ENCODE measurements around the gene SMG5.

SMG5 gene

DNA sequence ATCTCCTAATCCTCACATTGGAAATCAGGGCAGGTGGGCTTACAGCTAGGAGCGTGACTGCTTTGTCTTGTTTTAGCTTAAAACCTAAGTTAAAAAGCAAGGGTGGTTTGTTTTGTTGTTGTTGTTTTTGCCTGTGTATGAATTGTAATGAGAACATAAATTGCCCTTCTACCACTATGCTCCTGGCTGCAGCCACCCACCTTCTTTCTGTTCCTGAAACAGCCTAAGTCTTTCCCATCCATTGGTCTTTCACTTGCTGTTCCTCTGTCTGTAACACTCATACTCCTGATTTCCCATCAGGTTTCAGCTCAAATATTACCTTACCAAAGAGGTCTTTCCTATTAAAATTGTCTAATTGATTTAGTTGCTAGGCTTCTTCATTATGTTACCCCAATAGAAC lies 896 bp upstream of the SMG5 start:
- Histone ChIP-seq H3K27me3 (ENCODE audit: control insufficient read depth in 2 of 2, insufficient read depth in 2 of 2, low read length in 2 of 2) (no peaks in the 10 kb centered on the region), H3K9me3 (ENCODE audit: control insufficient read depth in 2 of 2, low read length in 2 of 2) (no peaks in the 10 kb centered on the region), H3K4me3 (ENCODE audit: low read length in 2 of 2) (peak overlapping the region; percentile 95 to 99), H3K9ac (ENCODE audit: low read depth in 1 of 2, low read length in 2 of 2) (peak overlapping the region; percentile 89 to 90), H3K36me3 (ENCODE audit: control insufficient read depth in 2 of 2, insufficient read depth in 2 of 2, low read length in 2 of 2) (peaks cover 5 to 14% of the 10 kb centered on the region in 2 donors), H3K4me1 (ENCODE audit: control insufficient read depth in 2 of 2, insufficient read depth in 2 of 2, low read length in 2 of 2) (peaks cover 24 to 29% of the 10 kb centered on the region in 2 donors), H3K27ac (ENCODE audit: low read depth in 2 of 2, low read length in 2 of 2) (no peak overlapping the region)

DNA sequence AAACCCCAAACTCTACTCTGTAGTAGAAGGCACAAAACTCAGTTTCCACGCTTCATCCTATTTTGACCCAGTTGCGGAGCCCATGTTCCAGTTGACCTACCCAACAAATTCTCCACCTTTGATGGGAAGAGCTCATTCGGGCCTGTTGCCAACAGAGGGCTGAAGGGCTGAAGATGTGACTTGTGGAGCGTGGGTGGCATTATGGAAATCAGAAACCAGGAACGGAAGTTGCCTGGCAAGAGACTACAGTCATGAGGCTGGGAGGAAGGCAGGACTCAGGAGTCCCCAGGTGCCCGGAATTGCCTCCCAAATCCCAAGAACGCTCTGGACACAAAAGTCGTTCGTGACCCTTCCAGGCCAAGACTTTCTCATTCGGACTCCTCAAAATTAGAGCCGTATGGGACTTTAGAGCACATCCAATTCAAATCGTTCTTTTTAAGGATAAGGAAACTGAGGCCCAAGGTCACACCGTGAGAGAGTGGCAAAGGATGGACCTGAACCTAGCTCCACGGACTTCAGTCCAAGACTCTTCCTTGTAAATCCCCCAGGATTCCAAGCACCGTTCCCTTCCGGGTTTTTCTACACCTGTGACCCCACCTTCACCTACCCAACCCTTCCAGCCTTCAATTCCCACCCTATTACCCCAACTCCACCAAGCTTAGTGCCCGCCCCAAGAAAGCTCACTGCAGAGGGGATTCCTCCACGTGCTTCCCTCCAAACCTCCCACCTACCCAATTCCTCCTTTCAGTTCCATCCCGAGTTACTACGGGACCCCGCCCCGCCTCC lies 739 bp downstream of the SMG5 start:
- Histone ChIP-seq H3K27ac (ENCODE audit: low read depth in 2 of 2, low read length in 2 of 2) (peak overlapping the region; percentile 89 to 92), H3K4me3 (ENCODE audit: low read length in 2 of 2) (peak overlapping the region; percentile 95 to 99), H3K9ac (ENCODE audit: low read depth in 1 of 2, low read length in 2 of 2) (peak overlapping the region; percentile 89 to 90), H3K9me3 (ENCODE audit: control insufficient read depth in 2 of 2, low read length in 2 of 2) (no peaks in the 10 kb centered on the region), H3K27me3 (ENCODE audit: control insufficient read depth in 2 of 2, insufficient read depth in 2 of 2, low read length in 2 of 2) (no peaks in the 10 kb centered on the region), H3K4me1 (ENCODE audit: control insufficient read depth in 2 of 2, insufficient read depth in 2 of 2, low read length in 2 of 2) (peaks cover 24 to 29% of the 10 kb centered on the region in 2 donors), H3K36me3 (ENCODE audit: control insufficient read depth in 2 of 2, insufficient read depth in 2 of 2, low read length in 2 of 2) (peaks cover 18 to 25% of the 10 kb centered on the region in 2 donors)

DNA sequence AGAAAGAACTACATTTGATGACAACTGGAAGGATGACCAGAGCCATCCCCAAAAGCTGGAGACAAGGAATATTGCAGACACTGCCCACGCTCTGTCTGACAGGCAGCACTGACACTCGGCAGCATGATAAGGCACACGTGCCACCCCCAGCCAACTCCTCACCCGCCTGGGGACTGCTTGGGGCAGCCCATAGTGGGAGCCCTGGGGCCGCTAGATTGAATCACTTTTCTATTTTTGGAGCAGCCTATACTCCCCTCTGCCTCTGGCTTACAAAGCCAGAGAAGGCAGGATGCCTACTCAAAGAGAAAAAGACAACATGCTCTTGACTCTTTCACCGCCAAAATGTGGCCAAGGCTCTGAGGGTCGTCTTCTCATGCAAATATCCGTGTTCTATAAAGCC lies 1.3 kb downstream of the SMG5 start:
- Histone ChIP-seq H3K4me1 (ENCODE audit: control insufficient read depth in 2 of 2, insufficient read depth in 2 of 2, low read length in 2 of 2) (peaks cover 24 to 29% of the 10 kb centered on the region in 2 donors), H3K4me3 (ENCODE audit: low read length in 2 of 2) (peak overlapping the region; percentile 95 to 99), H3K9me3 (ENCODE audit: control insufficient read depth in 2 of 2, low read length in 2 of 2) (no peaks in the 10 kb centered on the region), H3K27me3 (ENCODE audit: control insufficient read depth in 2 of 2, insufficient read depth in 2 of 2, low read length in 2 of 2) (no peaks in the 10 kb centered on the region), H3K36me3 (ENCODE audit: control insufficient read depth in 2 of 2, insufficient read depth in 2 of 2, low read length in 2 of 2) (peaks cover 23 to 31% of the 10 kb centered on the region in 2 donors), H3K27ac (ENCODE audit: low read depth in 2 of 2, low read length in 2 of 2) (no peak overlapping the region), H3K9ac (ENCODE audit: low read depth in 1 of 2, low read length in 2 of 2) (peak overlapping the region in 1 of 2 donors; percentile 90)

DNA sequence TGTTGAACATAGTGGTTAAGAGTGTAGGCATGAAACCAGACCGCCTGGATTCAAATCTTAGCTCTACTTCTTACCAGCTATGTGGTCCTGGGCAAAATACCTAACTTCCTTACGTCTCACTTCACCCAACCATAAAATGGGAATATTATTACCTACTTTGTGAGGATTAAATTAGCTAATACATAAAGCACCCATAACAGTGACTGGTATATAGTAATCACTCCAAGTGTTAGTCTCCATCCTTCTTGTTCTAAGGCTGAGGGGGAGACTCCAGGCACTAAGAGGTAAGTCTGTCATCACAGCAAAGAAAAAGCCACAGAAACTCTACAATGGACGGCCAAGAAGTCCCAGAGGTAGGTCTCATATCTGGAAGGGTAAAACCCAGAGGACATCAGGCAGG lies 2.8 kb downstream of the SMG5 start:
- H3K36me3 ChIP-seq (ENCODE audit: control insufficient read depth in 2 of 2, insufficient read depth in 2 of 2, low read length in 2 of 2): peaks cover 31 to 43% of the 10 kb centered on the region in 2 donors
- no peak overlapping the region for H3K27ac ChIP-seq (ENCODE audit: low read depth in 2 of 2, low read length in 2 of 2)
- H3K27me3 ChIP-seq (ENCODE audit: control insufficient read depth in 2 of 2, insufficient read depth in 2 of 2, low read length in 2 of 2): no peaks in the 10 kb centered on the region
- no peak overlapping the region for H3K9ac ChIP-seq (ENCODE audit: low read depth in 1 of 2, low read length in 2 of 2)
- H3K4me3 ChIP-seq (ENCODE audit: low read length in 2 of 2): no peak overlapping the region
- no peaks in the 10 kb centered on the region for H3K9me3 ChIP-seq (ENCODE audit: control insufficient read depth in 2 of 2, low read length in 2 of 2)
- H3K4me1 ChIP-seq (ENCODE audit: control insufficient read depth in 2 of 2, insufficient read depth in 2 of 2, low read length in 2 of 2): peaks cover 24 to 29% of the 10 kb centered on the region in 2 donors

DNA sequence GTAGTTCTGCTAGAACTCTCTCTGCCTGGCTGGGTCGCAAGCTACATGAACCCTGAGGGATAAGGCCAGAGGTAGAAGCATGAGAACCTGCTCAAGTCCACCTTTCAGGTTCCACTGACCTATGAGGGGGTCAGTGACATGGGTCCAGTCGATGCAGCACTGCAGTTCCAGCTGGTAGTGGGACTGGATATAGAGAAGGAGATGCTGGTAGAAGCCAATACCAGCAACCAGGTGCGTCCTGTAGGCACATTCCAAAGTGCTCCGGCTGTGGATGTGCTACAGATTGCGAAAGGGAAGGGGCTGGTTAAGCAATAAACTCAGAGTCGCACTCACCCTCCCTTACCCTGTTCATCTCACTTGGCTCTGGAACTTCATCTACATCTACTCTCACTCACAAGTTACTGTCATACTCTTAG lies 5.7 kb downstream of the SMG5 start:
- H3K4me1 ChIP-seq (ENCODE audit: control insufficient read depth in 2 of 2, insufficient read depth in 2 of 2, low read length in 2 of 2): peaks cover 9 to 11% of the 10 kb centered on the region in 2 donors
- no peaks in the 10 kb centered on the region for H3K27me3 ChIP-seq (ENCODE audit: control insufficient read depth in 2 of 2, insufficient read depth in 2 of 2, low read length in 2 of 2)
- H3K27ac ChIP-seq (ENCODE audit: low read depth in 2 of 2, low read length in 2 of 2): no peak overlapping the region
- no peaks in the 10 kb centered on the region for H3K9me3 ChIP-seq (ENCODE audit: control insufficient read depth in 2 of 2, low read length in 2 of 2)
- peaks cover 55 to 70% of the 10 kb centered on the region in 2 donors for H3K36me3 ChIP-seq (ENCODE audit: control insufficient read depth in 2 of 2, insufficient read depth in 2 of 2, low read length in 2 of 2)
- no peak overlapping the region for H3K9ac ChIP-seq (ENCODE audit: low read depth in 1 of 2, low read length in 2 of 2)
- H3K4me3 ChIP-seq (ENCODE audit: low read length in 2 of 2): no peak overlapping the region

DNA sequence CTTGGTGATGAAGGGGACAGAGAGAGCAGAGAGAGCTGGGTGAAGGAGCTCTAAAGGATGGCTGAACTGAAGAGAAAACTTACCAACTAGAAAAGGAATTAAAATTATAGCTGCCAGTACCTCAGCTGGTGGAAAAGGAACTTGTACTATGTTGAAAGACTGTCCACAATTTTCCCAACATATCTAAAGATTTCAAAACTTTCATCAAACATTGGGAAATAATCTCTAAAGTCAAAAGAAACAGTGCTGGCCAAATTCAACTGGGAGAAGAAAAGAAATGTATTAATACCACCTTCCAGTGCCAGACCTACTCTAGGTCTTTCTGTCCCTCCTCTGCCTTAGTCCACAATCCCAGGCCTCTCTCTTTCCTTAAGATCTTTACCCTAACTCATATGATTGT lies 6.1 kb downstream of the SMG5 start:
- Histone ChIP-seq H3K36me3 (ENCODE audit: control insufficient read depth in 2 of 2, insufficient read depth in 2 of 2, low read length in 2 of 2) (peaks cover 59 to 75% of the 10 kb centered on the region in 2 donors), H3K9ac (ENCODE audit: low read depth in 1 of 2, low read length in 2 of 2) (no peak overlapping the region)

DNA sequence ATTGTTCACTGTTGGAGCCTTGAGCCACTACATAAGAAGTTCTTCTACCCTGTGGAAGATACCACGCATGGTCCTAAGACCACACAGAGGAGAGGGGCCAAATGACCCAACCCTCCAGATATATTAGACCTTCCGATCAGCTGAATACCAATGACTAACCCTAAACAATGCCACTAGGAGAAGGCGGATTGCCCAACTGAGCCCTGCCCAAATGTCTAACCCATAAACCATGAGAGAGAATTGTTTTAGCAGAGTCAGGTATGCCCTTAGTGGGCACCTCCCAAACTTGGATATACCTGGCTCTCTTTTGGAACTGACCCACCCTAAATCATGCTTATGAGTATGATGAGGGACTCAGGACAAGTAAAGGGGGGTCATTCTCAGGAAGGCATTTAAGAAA lies 12.3 kb downstream of the SMG5 start:
- H3K36me3 ChIP-seq (ENCODE audit: control insufficient read depth in 2 of 2, insufficient read depth in 2 of 2, low read length in 2 of 2): peaks cover 76 to 85% of the 10 kb centered on the region in 2 donors
- no peaks in the 10 kb centered on the region for H3K9me3 ChIP-seq (ENCODE audit: control insufficient read depth in 2 of 2, low read length in 2 of 2)
- no peaks in the 10 kb centered on the region for H3K4me1 ChIP-seq (ENCODE audit: control insufficient read depth in 2 of 2, insufficient read depth in 2 of 2, low read length in 2 of 2)
- no peak overlapping the region for H3K27ac ChIP-seq (ENCODE audit: low read depth in 2 of 2, low read length in 2 of 2)
- H3K9ac ChIP-seq (ENCODE audit: low read depth in 1 of 2, low read length in 2 of 2): no peak overlapping the region
- H3K27me3 ChIP-seq (ENCODE audit: control insufficient read depth in 2 of 2, insufficient read depth in 2 of 2, low read length in 2 of 2): no peaks in the 10 kb centered on the region
- H3K4me3 ChIP-seq (ENCODE audit: low read length in 2 of 2): no peak overlapping the region

More for the DNA sequence above, 6.1 kb downstream of the SMG5 start:
- H3K27me3 ChIP-seq (ENCODE audit: control insufficient read depth in 2 of 2, insufficient read depth in 2 of 2, low read length in 2 of 2): no peaks in the 10 kb centered on the region
- no peaks in the 10 kb centered on the region for H3K9me3 ChIP-seq (ENCODE audit: control insufficient read depth in 2 of 2, low read length in 2 of 2)
- H3K4me1 ChIP-seq (ENCODE audit: control insufficient read depth in 2 of 2, insufficient read depth in 2 of 2, low read length in 2 of 2): peaks cover 6% of the 10 kb centered on the region in 2 donors
- H3K27ac ChIP-seq (ENCODE audit: low read depth in 2 of 2, low read length in 2 of 2): no peak overlapping the region
- H3K4me3 ChIP-seq (ENCODE audit: low read length in 2 of 2): no peak overlapping the region

DNA sequence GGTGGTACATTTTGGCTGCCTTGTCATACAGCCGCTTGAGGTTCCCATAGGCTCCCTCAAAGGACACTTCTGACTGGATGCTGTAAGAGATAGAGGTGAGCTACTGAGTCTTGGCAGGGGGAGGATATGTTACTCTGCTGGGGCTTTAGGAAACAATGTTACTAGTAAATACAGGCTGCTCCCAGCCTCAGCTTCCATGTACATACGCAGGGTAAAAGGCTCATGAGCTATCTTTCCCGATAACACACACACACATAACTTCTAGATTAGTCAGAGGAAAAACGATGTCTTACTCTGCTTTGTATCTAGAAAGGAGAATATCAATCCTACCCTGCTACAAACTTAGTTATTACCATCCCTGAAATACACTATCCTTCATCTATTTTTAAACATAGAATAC lies 14.3 kb downstream of the SMG5 start:
- Histone ChIP-seq H3K36me3 (ENCODE audit: control insufficient read depth in 2 of 2, insufficient read depth in 2 of 2, low read length in 2 of 2) (peaks cover 67 to 78% of the 10 kb centered on the region in 2 donors), H3K27me3 (ENCODE audit: control insufficient read depth in 2 of 2, insufficient read depth in 2 of 2, low read length in 2 of 2) (no peaks in the 10 kb centered on the region), H3K9ac (ENCODE audit: low read depth in 1 of 2, low read length in 2 of 2) (no peak overlapping the region), H3K9me3 (ENCODE audit: control insufficient read depth in 2 of 2, low read length in 2 of 2) (no peaks in the 10 kb centered on the region), H3K4me3 (ENCODE audit: low read length in 2 of 2) (no peak overlapping the region), H3K4me1 (ENCODE audit: control insufficient read depth in 2 of 2, insufficient read depth in 2 of 2, low read length in 2 of 2) (no peaks in the 10 kb centered on the region), H3K27ac (ENCODE audit: low read depth in 2 of 2, low read length in 2 of 2) (no peak overlapping the region)

DNA sequence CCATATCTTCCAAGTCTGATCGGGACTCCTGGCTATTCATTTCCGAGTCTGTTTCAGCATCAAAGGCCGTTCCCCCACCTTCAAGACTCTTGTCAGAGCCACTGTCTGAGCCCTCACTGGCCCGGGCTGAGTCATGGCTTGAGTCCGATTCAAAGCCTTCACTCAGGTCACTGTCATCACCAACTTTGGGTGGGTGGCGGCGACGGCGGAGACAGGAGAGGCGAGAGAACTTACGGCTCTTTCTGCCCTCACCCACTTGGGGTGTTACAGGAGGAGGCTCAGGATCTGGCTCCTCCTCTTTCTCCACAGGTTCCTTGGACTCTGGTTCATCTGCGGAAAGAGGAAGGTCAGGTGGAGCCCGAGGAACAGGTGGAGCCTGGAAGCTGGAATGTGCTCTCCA lies 16.6 kb downstream of the SMG5 start:
- H3K4me1 ChIP-seq (ENCODE audit: control insufficient read depth in 2 of 2, insufficient read depth in 2 of 2, low read length in 2 of 2): no peaks in the 10 kb centered on the region
- H3K27ac ChIP-seq (ENCODE audit: low read depth in 2 of 2, low read length in 2 of 2): no peak overlapping the region
- H3K27me3 ChIP-seq (ENCODE audit: control insufficient read depth in 2 of 2, insufficient read depth in 2 of 2, low read length in 2 of 2): no peaks in the 10 kb centered on the region
- H3K9ac ChIP-seq (ENCODE audit: low read depth in 1 of 2, low read length in 2 of 2): no peak overlapping the region
- no peaks in the 10 kb centered on the region for H3K9me3 ChIP-seq (ENCODE audit: control insufficient read depth in 2 of 2, low read length in 2 of 2)
- peaks cover 61 to 79% of the 10 kb centered on the region in 2 donors for H3K36me3 ChIP-seq (ENCODE audit: control insufficient read depth in 2 of 2, insufficient read depth in 2 of 2, low read length in 2 of 2)
- no peak overlapping the region for H3K4me3 ChIP-seq (ENCODE audit: low read length in 2 of 2)

DNA sequence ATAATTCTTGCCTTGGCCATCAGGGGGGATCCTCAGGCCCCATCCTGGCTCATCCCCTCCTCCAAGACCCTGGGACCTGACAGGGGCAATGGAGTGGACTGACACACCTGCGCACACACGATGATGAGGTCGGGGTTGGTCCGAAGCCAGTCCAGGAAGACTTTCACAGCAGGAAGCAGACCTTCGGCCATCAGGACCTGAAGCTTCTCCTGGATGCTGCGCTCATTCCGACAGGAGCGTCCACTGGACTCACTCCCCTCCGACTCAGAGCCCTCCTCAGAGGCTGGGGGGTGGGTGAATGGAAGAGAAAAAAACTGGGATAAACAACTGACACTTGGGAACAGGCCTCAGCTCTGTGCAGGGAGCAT lies 19.4 kb downstream of the SMG5 start:
- Histone ChIP-seq H3K36me3 (ENCODE audit: control insufficient read depth in 2 of 2, insufficient read depth in 2 of 2, low read length in 2 of 2) (peaks cover 74 to 85% of the 10 kb centered on the region in 2 donors), H3K9ac (ENCODE audit: low read depth in 1 of 2, low read length in 2 of 2) (no peak overlapping the region), H3K27me3 (ENCODE audit: control insufficient read depth in 2 of 2, insufficient read depth in 2 of 2, low read length in 2 of 2) (no peaks in the 10 kb centered on the region), H3K27ac (ENCODE audit: low read depth in 2 of 2, low read length in 2 of 2) (no peak overlapping the region), H3K4me3 (ENCODE audit: low read length in 2 of 2) (no peak overlapping the region), H3K4me1 (ENCODE audit: control insufficient read depth in 2 of 2, insufficient read depth in 2 of 2, low read length in 2 of 2) (no peaks in the 10 kb centered on the region), H3K9me3 (ENCODE audit: control insufficient read depth in 2 of 2, low read length in 2 of 2) (no peaks in the 10 kb centered on the region)

Measured in mucosa of rectum (tissue), 2 donors.